Measurements from ENCODE around the gene CCDC177.

DNA sequence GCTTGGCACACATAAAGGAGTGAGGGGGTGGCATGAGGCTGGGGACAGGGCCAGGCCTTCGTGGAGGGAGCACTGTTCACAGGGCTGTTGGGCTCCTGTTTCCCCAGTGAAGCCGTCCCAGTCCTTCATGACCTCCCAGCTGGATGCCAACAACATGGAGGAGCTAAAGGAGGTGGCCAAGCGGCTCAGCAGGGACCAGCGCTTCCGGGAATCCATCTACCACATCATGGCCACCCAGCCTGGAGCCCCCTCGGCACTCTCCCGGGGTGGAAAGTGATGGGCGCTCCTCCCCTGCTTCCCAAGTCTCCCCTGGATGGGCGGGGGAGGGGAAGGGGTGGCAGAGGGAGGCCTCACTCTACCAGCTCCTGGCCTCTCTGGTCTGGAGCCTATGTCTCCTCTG, 46.5 kb downstream of the CCDC177 start:
- TF ChIP-seq EZH2 (IDR thresholded peaks at IDR 0.05; ENCODE audit: insufficient read depth, poor library complexity, severe bottlenecking), result no peak
- TF ChIP-seq EZH2phosphoT487 (IDR thresholded peaks at IDR 0.05; ENCODE audit: insufficient read depth, low read depth), result no peak
